Measurements from ENCODE around the gene LHPP. TPM values are rescaled to one million over a fixed set of nuclear protein-coding genes. Genes with fewer than 3 reads are reported as not detected.

Gene LHPP
- total and polyA plus RNA-seq, 3 donors from 2014 or later, result 34.2 to 46.0 (median 45.0) TPM

DNA sequence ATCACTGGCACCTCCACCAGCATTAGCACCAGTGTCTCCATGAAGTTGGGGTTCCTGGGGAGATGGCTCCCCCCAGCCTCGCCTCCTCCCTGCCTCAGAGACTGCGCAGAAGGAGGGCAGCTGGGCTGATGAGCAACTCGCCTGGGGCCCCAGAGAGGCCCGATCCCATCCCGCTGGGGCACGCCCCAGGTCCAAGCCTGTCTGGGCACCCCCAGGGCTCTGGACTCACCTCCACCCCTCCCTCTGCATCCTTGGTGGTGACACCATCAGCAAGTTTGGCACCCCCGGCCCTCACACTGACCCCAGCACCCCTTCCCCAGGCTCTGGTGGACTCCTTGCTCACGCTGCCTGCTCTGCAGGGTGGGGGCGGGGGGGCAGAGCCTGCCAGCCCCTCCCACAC, 89.5 kb downstream of the LHPP start:
- intact Hi-C loops (cut with DNase I; ENCODE audit: low total_unique reads), result loop anchor here (10.0 kb wide), 1 partner anchor 74 kb away; no protein-coding TSS in a partner anchor
- no peaks in the 10 kb centered on the region for H3K27me3 ChIP-seq
- WGBS, 2 donors, result 93 to 98% methylated on average over 7 to 9 of the region's 9 CpGs
- H3K36me3 ChIP-seq (ENCODE audit: low read depth, missing control alignments), result no peaks in the 10 kb centered on the region
- H3K4me3 ChIP-seq, result no peak overlapping the region
- H3K9me3 ChIP-seq, result no peaks in the 10 kb centered on the region
- no peak overlapping the region for H3K27ac ChIP-seq
- TF ChIP-seq POLR2A (IDR thresholded peaks at IDR 0.05), result no peak
- TF ChIP-seq, protein P1, sequence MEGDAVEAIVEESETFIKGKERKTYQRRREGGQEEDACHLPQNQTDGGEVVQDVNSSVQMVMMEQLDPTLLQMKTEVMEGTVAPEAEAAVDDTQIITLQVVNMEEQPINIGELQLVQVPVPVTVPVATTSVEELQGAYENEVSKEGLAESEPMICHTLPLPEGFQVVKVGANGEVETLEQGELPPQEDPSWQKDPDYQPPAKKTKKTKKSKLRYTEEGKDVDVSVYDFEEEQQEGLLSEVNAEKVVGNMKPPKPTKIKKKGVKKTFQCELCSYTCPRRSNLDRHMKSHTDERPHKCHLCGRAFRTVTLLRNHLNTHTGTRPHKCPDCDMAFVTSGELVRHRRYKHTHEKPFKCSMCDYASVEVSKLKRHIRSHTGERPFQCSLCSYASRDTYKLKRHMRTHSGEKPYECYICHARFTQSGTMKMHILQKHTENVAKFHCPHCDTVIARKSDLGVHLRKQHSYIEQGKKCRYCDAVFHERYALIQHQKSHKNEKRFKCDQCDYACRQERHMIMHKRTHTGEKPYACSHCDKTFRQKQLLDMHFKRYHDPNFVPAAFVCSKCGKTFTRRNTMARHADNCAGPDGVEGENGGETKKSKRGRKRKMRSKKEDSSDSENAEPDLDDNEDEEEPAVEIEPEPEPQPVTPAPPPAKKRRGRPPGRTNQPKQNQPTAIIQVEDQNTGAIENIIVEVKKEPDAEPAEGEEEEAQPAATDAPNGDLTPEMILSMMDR (IDR thresholded peaks at IDR 0.05), result no peak
- DNase-seq, result no peak
- peaks cover 9% of the 10 kb centered on the region for H3K4me1 ChIP-seq

DNA sequence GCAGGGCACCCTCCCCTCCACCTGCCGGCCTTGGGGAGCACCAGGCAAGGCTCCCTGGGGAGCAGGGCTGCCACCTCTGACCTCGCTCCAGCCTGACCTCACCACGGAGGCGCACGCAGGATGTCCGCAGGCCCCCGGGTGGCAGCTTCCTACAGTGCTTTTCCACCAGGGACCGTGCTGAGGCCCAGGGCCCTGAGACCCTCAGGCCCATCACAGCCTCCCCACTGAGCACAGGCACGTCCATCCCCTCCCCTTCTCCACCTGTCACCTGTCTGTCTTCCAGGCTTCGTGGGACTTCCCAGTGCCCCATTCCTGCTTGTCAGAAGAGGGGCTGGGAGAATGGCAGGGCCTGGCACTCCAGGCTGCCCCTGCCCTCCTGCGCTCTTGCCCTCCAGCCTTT, 90.1 kb downstream of the LHPP start:
- no peaks in the 10 kb centered on the region for H3K9me3 ChIP-seq
- no peak for DNase-seq
- H3K4me1 ChIP-seq, result peaks cover 9% of the 10 kb centered on the region
- no peaks in the 10 kb centered on the region for H3K27me3 ChIP-seq
- H3K36me3 ChIP-seq (ENCODE audit: low read depth, missing control alignments), result no peaks in the 10 kb centered on the region
- intact Hi-C loops (cut with DNase I; ENCODE audit: low total_unique reads), result loop anchor here (10.0 kb wide), 1 partner anchor 73 kb away; no protein-coding TSS in a partner anchor
- no peak overlapping the region for H3K27ac ChIP-seq
- H3K4me3 ChIP-seq, result no peak overlapping the region
- WGBS, 2 donors, result 94 to 100% methylated on average over 4 to 11 of the region's 11 CpGs
- TF ChIP-seq POLR2A (IDR thresholded peaks at IDR 0.05), result no peak
- TF ChIP-seq, protein P1 (IDR thresholded peaks at IDR 0.05), result no peak

DNA sequence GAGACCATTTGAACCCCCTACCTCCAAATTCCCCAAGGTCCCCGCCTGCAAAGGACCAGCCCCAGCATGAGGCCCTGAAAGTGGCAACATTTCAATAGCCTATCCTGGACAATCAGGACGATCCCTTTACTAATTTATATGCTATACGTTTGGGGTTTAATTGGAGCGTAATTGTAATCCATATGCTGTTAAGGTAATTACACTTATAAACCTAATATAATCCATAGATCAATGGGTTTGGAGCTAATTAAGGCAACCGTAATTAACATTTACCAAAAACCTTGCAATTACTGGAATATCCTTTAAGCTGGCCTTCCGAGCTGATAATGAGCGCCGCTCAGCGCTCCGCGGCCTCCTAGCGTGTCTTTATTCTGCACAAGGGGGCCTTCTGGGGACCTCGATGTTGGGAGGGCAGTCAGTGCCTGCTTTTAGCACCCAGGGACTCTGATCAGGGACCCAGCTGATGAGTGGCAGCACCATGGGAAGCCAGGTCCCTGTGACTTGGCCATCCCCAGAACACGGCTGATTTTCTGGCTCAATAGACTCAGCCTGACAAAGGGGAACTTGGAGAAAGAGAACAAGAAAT, 91.2 kb downstream of the LHPP start:
- Histone ChIP-seq H3K27me3 (no peaks in the 10 kb centered on the region), H3K27ac (no peak overlapping the region), H3K9me3 (no peaks in the 10 kb centered on the region), H3K4me1 (peaks cover 12% of the 10 kb centered on the region), H3K36me3 (ENCODE audit: low read depth, missing control alignments) (no peaks in the 10 kb centered on the region), H3K4me3 (no peak overlapping the region)
- no peak for DNase-seq
- intact Hi-C loops (cut with DNase I; ENCODE audit: low total_unique reads), result loop anchor here (10.0 kb wide), 1 partner anchor 72 kb away; no protein-coding TSS in a partner anchor
- TF ChIP-seq, protein P1 (IDR thresholded peaks at IDR 0.05), result no peak
- no peak for TF ChIP-seq POLR2A (IDR thresholded peaks at IDR 0.05)
- WGBS, 2 donors, result 86 to 91% methylated on average over 14 of the region's 14 CpGs

DNA sequence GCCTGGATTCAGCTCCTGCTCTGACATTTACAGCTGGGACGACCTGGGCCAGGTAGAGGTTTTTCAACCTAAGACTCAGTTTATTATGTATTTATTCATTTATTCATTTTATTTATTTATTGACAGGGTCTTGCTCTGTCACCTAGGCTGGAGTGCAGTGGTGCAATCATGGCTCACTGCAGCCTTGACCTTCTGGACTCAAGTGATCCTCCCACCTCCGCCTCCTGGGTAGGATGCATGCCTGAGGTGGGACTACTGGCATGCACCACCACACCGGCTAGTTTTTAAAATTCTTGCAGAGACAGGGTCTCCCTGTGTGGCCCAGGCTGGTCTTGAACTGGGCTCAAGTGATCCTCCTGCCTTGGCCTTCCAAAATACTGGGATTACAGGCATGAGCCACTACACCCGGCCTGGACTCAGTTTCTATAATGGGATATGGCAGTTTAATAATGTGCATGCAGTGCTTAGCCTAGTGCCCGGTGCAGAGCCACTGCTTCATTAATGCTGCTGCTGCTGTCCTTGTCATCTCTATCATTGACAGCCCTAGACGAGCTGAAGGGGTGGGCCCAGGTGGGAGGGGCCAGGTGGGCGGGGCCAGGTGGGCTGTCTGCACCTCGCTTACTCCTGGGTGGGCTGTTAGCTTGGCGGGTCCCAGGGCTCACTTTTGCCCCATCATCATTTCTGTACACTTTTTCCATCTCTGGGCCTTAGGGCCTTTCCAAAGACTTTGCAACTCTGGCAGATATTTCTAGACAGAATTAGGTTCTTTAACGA, 92.6 kb downstream of the LHPP start:
- Histone ChIP-seq H3K4me3 (no peak overlapping the region), H3K9me3 (no peaks in the 10 kb centered on the region), H3K36me3 (ENCODE audit: low read depth, missing control alignments) (no peaks in the 10 kb centered on the region), H3K27me3 (no peaks in the 10 kb centered on the region), H3K27ac (no peak overlapping the region), H3K4me1 (peaks cover 22% of the 10 kb centered on the region)
- TF ChIP-seq POLR2A (IDR thresholded peaks at IDR 0.05), result no peak
- TF ChIP-seq, protein P1 (IDR thresholded peaks at IDR 0.05), result no peak
- 73 to 78% methylated on average over 9 to 10 of the region's 10 CpGs for WGBS, 2 donors
- DNase-seq, result no peak
- intact Hi-C loops (cut with DNase I; ENCODE audit: low total_unique reads), result loop anchor here (10.0 kb wide), 1 partner anchor 71 kb away; no protein-coding TSS in a partner anchor
